HCT116 (cell line): Measurements from ENCODE around the gene MSRB2. TPM values are rescaled to one million over a fixed set of nuclear protein-coding genes. Genes with fewer than 3 reads are reported as not detected.

Source experiments
- ATAC-seq: fragments of 200-7000 bp; cut with Tn5 transposase; 2 replicates; pipeline ENCODE4 v1.9.1; 2020; ENCODE audit warnings: mild to moderate bottlenecking, moderate library complexity
- BruUV-seq: library from RNA; stranded (reverse); fragments of 400-500 nt; replicated peaks from 2 replicates; lab custom pipeline; 2021; lab: Mats Ljungman, UMichigan
- CTCF ChIA-PET: fragments of 300-600 bp; sonication (Branson Sonifier 250); formaldehyde crosslinking; loops from one replicate; lab custom pipeline; 2021; ENCODE audit warnings: antibody characterized with exemption; lab: Charles Lee
- POLR2A ChIA-PET: fragments of 300-600, 350-600 bp; sonication (Branson Sonifier 250); formaldehyde crosslinking; loops from one replicate; lab custom pipeline; 2021; ENCODE audit warnings: antibody characterized with exemption; lab: Charles Lee
- RAD21 ChIA-PET, 2 experiments: fragments of 300-600 bp; sonication (Branson Sonifier 250); formaldehyde crosslinking; loops; one replicate each; lab custom pipeline; 2023; ENCODE audit warnings: low total read pairs in 2 of 2; ENCODE audit not compliant: uncharacterized antibody in 2 of 2, unreplicated experiment in 2 of 2, low non-redundant PET in 1 of 2; lab: Charles Lee
- DNase-seq: peaks from one replicate; pipeline ENCODE4 v3.0.0-alpha.2; 2010; ENCODE audit warnings: low read depth, low spot score
- H2AFZ ChIP-seq: fragments of 200-600 bp; shearing (Covaris generic), sonication (generic); 2 replicates; pipeline ENCODE4 v1.6.1; 2017; ENCODE audit warnings: low read depth, mixed run types, mixed read lengths, antibody characterized with exemption, low read length; ENCODE audit not compliant: poor library complexity, severe bottlenecking
- H3K27ac ChIP-seq: 2 replicates; pipeline ENCODE4 v1.5.1; 2012; ENCODE audit warnings: low read depth, low read length
- H3K27me3 ChIP-seq: fragments of 200-600 bp; sonication (generic); 2 replicates; pipeline ENCODE4 v1.6.1; 2016; ENCODE audit warnings: mixed run types, low read length, mixed read lengths; ENCODE audit not compliant: insufficient read depth
- H3K36me3 ChIP-seq, 2 experiments: fragments of 200-500 bp in 1 of 2; fragments of 200-600 bp in 1 of 2; sonication (Bioruptor generic) in 1 of 2; sonication (generic) in 1 of 2; 2 replicates each; pipeline versions ENCODE4 v1.5.1 to v1.6.1; 2014 to 2016; ENCODE audit warnings: low read length in 2 of 2, inconsistent platforms in 1 of 2, mixed read lengths in 1 of 2, mixed run types in 1 of 2; ENCODE audit not compliant: insufficient read depth in 2 of 2, control insufficient read depth in 1 of 2
- H3K4me1 ChIP-seq, 2 experiments: fragments of 200-600 bp in 1 of 2; sonication (generic) in 1 of 2; 2 replicates each; pipeline versions ENCODE4 v1.5.1 to v1.6.1; 2012 to 2017; ENCODE audit warnings: low read length in 2 of 2, inconsistent platforms in 1 of 2, mild to moderate bottlenecking in 1 of 2, mixed read lengths in 1 of 2, mixed run types in 1 of 2, moderate library complexity in 1 of 2; ENCODE audit not compliant: insufficient read depth in 2 of 2, control insufficient read depth in 1 of 2
- H3K4me2 ChIP-seq: fragments of 200-600 bp; sonication (generic); 2 replicates; pipeline ENCODE4 v1.6.1; 2017; ENCODE audit warnings: mixed run types, low read length, mixed read lengths
- H3K4me3 ChIP-seq, 2 experiments: fragments of 200-600 bp in 1 of 2; sonication (generic) in 1 of 2; replicated peaks in 1 of 2; 2 replicates each; pipeline ENCODE4 v1.5.1; 2011 to 2016; ENCODE audit warnings: low read length in 2 of 2, control low read depth in 1 of 2, low read depth in 1 of 2, mild to moderate bottlenecking in 1 of 2, mixed read lengths in 1 of 2, mixed run types in 1 of 2
- H3K79me2 ChIP-seq: fragments of 200-600 bp; sonication (generic); 2 replicates; pipeline ENCODE4 v1.6.1; 2017; ENCODE audit warnings: mild to moderate bottlenecking, mixed run types, low read length, moderate library complexity, mixed read lengths; ENCODE audit not compliant: insufficient read depth
- H3K9ac ChIP-seq: fragments of 200-600 bp; sonication (generic); 2 replicates; pipeline ENCODE4 v1.6.1; 2016; ENCODE audit warnings: low read length, mixed read lengths
- H3K9me2 ChIP-seq: fragments of 200-600 bp; sonication (generic), shearing (Covaris generic); 2 replicates; pipeline ENCODE4 v1.6.1; 2017; ENCODE audit warnings: mixed run types, mild to moderate bottlenecking, moderate library complexity; ENCODE audit not compliant: insufficient read depth
- H3K9me3 ChIP-seq, 2 experiments: fragments of 200-500 bp in 1 of 2; fragments of 200-600 bp in 1 of 2; sonication (Bioruptor generic) in 1 of 2; sonication (generic) in 1 of 2; 2 replicates each; pipeline ENCODE4 v1.6.1; 2014 to 2017; ENCODE audit warnings: low read length in 2 of 2, mixed read lengths in 2 of 2, inconsistent platforms in 1 of 2, low read depth in 1 of 2, mild to moderate bottlenecking in 1 of 2, mixed run types in 1 of 2, moderate library complexity in 1 of 2; ENCODE audit not compliant: control insufficient read depth in 1 of 2, insufficient read depth in 1 of 2
- H4K20me1 ChIP-seq: fragments of 200-600 bp; sonication (generic), shearing (Covaris generic); 2 replicates; pipeline ENCODE4 v1.6.1; 2017; ENCODE audit warnings: mixed run types, mild to moderate bottlenecking, moderate library complexity; ENCODE audit not compliant: insufficient read depth
- CBX3 ChIP-seq: IDR thresholded peaks from 2 replicates; pipeline ENCODE4 v1.6.1; 2012; ENCODE audit warnings: low read depth
- EGR1 ChIP-seq: IDR thresholded peaks from 2 replicates; pipeline ENCODE4 v1.6.1; 2012; ENCODE audit warnings: low read depth
- ELF1 ChIP-seq: IDR thresholded peaks from 2 replicates; pipeline ENCODE4 v1.6.1; 2012; ENCODE audit warnings: low read depth, borderline replicate concordance
- FOSL1 ChIP-seq: IDR thresholded peaks from 2 replicates; pipeline ENCODE4 v1.6.1; 2012; ENCODE audit warnings: low read depth
- POLR2A ChIP-seq: IDR thresholded peaks from 2 replicates; pipeline ENCODE4 v1.7.0; 2011; ENCODE audit warnings: borderline replicate concordance; ENCODE audit not compliant: insufficient read depth, insufficient read length; ENCODE audit errors: extremely low read depth
- POLR2AphosphoS5 ChIP-seq: IDR thresholded peaks from 2 replicates; pipeline ENCODE4 v1.6.1; 2011; ENCODE audit warnings: mild to moderate bottlenecking, low read depth, low read length, moderate library complexity
- RAD21 ChIP-seq: IDR thresholded peaks from 2 replicates; pipeline ENCODE4 v1.6.1; 2012; ENCODE audit warnings: low read depth, mild to moderate bottlenecking
- SIN3A ChIP-seq: IDR thresholded peaks from 2 replicates; pipeline ENCODE4 v1.6.1; 2012; ENCODE audit warnings: low read depth
- SRF ChIP-seq: IDR thresholded peaks from 2 replicates; pipeline ENCODE4 v1.6.1; 2012; ENCODE audit warnings: low read depth
- YY1 ChIP-seq: IDR thresholded peaks from 2 replicates; pipeline ENCODE4 v1.6.1; 2011; ENCODE audit warnings: low read length, low read depth, moderate library complexity, mild to moderate bottlenecking; ENCODE audit not compliant: insufficient replicate concordance; ENCODE audit errors: extremely low read depth
- ZNF274 ChIP-seq: fragments of 200-500 bp; sonication (Bioruptor generic); IDR thresholded peaks from 2 replicates; pipeline ENCODE4 v1.6.1; 2014; ENCODE audit warnings: mild to moderate bottlenecking, low read depth, low read length, inconsistent platforms
- intact Hi-C: fragments of 100-400 bp; cut with micrococcal nuclease; formaldehyde crosslinking; loops from 2 replicates; pipeline ENCODE4 v1.10.0; 2022
- total RNA-seq: library from RNA; stranded (reverse); gene quantifications from one replicate; pipeline ENCODE4 v1.2.1, GENCODE V29; 2021; ENCODE audit not compliant: unreplicated experiment
- TF ChIP-seq, protein P1 (sequence below), 3 experiments: fragments of 200-600 bp in 1 of 3; sonication (generic) in 1 of 3; IDR thresholded peaks in 2 of 3; conservative IDR thresholded peaks in 1 of 3; 2 replicates each; pipeline ENCODE4 v1.5.1; 2012 to 2017; ENCODE audit warnings: low read depth in 2 of 3, low read length in 2 of 3, antibody characterized with exemption in 1 of 3, borderline replicate concordance in 1 of 3, control low read depth in 1 of 3, mild to moderate bottlenecking in 1 of 3, mixed read lengths in 1 of 3, mixed run types in 1 of 3, moderate library complexity in 1 of 3; ENCODE audit not compliant: insufficient read depth in 1 of 3
- TF ChIP-seq, protein P2 (sequence below): IDR thresholded peaks from 2 replicates; pipeline ENCODE4 v1.6.1; 2012
- TF ChIP-seq, protein P3 (sequence below): IDR thresholded peaks from 2 replicates; pipeline ENCODE4 v1.6.1; 2012; ENCODE audit warnings: low read depth
- TF ChIP-seq, protein P4 (sequence below): IDR thresholded peaks from 2 replicates; pipeline ENCODE4 v1.6.1; 2011; ENCODE audit warnings: mild to moderate bottlenecking, low read length, moderate library complexity; ENCODE audit not compliant: insufficient replicate concordance; ENCODE audit errors: extremely low read depth

Gene MSRB2
- total RNA-seq, 1 experiment from 2014 or later = 13.6 TPM

DNA sequence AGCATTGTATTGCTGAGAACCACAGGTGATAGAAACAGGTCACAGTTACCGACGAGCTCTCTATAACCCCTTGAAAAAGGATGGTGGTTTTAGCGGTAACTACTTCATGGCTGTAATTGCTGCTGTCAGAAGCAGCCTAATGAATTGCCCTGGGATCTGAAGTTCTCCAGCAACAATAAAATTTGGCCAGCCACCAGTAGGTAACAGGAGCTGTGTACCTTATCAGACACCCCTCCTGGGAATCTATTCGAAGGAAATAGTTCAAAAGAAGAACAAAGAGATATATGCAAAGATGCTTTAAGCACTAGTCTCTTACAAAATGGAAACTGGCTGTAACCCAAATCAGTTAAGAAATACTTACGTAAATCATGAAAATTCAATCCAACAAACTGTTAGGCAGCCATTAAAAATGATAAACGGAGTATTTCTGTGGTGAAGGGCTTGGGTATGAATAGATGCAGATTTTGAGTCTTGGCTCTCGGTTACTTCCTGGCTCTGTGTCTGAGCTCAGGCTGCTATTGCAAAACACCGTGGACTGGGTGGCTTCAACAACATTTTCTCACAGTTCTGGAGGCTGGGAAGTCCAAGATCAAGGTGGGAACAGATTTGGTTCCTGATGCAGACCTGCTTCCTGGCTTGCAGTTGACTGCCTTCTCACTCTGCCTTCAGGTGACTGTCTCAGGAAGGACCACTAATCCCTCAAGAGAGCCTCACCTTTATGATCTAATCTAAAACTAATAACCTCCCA lies 1.6 kb downstream of the MSRB2 start (continued):
- TF ChIP-seq, protein P1, sequence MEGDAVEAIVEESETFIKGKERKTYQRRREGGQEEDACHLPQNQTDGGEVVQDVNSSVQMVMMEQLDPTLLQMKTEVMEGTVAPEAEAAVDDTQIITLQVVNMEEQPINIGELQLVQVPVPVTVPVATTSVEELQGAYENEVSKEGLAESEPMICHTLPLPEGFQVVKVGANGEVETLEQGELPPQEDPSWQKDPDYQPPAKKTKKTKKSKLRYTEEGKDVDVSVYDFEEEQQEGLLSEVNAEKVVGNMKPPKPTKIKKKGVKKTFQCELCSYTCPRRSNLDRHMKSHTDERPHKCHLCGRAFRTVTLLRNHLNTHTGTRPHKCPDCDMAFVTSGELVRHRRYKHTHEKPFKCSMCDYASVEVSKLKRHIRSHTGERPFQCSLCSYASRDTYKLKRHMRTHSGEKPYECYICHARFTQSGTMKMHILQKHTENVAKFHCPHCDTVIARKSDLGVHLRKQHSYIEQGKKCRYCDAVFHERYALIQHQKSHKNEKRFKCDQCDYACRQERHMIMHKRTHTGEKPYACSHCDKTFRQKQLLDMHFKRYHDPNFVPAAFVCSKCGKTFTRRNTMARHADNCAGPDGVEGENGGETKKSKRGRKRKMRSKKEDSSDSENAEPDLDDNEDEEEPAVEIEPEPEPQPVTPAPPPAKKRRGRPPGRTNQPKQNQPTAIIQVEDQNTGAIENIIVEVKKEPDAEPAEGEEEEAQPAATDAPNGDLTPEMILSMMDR (IDR thresholded peaks at IDR 0.05 in 2 of 3, conservative IDR thresholded peaks at IDR 0.05 in 1 of 3; ENCODE audit: borderline replicate concordance in 1 of 3, insufficient read depth in 1 of 3, low read depth in 2 of 3, low read length in 2 of 3) = no peak
- TF ChIP-seq POLR2A = no peak
- TF ChIP-seq SRF = no peak
- TF ChIP-seq CBX3 = no peak
- no peak for TF ChIP-seq POLR2AphosphoS5

DNA sequence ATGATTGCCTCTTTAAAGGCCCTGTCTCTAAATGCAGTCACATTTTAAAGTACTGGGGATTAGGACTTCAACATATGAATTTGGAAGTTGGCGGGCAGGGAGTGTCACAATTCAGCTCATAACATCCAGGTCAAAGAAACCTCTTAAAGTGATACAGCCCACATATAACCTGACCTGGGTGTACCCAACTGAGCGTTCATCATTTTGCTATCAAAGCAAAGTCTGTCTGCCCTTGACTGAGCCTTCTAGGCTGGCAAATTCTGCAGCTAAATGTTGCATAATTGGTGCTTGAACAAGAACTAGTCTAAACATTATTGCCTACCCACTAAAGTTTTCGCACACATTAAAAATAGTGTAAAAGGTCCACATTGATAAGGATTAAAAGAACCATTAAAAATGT lies 3.7 kb downstream of the MSRB2 start:
- DNase-seq (no peak), ATAC-seq (no peak)
- Histone ChIP-seq H3K27me3 (no peaks in the 10 kb centered on the region), H2AFZ (no peak overlapping the region), H3K4me1 (peaks cover 16 to 29% of the 10 kb centered on the region in 2 experiments; a peak in 3 of 4 replicates), H3K79me2 (no peaks in the 10 kb centered on the region; the same call in 1 of the 2 replicates), H3K4me3 (no peak overlapping the region), H3K9me3 (no peaks in the 10 kb centered on the region), H4K20me1 (no peaks in the 10 kb centered on the region), H3K4me2 (no peak overlapping the region), H3K27ac (no peak overlapping the region), H3K9me2 (no peaks in the 10 kb centered on the region), H3K9ac (no peak overlapping the region), H3K36me3 (no peaks in the 10 kb centered on the region)
- no TSS peak for BruUV-seq
- CTCF ChIA-PET = no interaction called here
- intact Hi-C loops = no loop called here
- RAD21 ChIA-PET = no interaction called here
- POLR2A ChIA-PET = no interaction called here
- no peak for TF ChIP-seq YY1
- TF ChIP-seq FOSL1 = no peak
- TF ChIP-seq, protein P2, sequence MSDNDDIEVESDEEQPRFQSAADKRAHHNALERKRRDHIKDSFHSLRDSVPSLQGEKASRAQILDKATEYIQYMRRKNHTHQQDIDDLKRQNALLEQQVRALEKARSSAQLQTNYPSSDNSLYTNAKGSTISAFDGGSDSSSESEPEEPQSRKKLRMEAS = no peak
- no peak for TF ChIP-seq ZNF274
- TF ChIP-seq ELF1 = no peak
- TF ChIP-seq POLR2AphosphoS5 = no peak
- TF ChIP-seq EGR1 = no peak
- no peak for TF ChIP-seq SRF
- TF ChIP-seq, protein P3, sequence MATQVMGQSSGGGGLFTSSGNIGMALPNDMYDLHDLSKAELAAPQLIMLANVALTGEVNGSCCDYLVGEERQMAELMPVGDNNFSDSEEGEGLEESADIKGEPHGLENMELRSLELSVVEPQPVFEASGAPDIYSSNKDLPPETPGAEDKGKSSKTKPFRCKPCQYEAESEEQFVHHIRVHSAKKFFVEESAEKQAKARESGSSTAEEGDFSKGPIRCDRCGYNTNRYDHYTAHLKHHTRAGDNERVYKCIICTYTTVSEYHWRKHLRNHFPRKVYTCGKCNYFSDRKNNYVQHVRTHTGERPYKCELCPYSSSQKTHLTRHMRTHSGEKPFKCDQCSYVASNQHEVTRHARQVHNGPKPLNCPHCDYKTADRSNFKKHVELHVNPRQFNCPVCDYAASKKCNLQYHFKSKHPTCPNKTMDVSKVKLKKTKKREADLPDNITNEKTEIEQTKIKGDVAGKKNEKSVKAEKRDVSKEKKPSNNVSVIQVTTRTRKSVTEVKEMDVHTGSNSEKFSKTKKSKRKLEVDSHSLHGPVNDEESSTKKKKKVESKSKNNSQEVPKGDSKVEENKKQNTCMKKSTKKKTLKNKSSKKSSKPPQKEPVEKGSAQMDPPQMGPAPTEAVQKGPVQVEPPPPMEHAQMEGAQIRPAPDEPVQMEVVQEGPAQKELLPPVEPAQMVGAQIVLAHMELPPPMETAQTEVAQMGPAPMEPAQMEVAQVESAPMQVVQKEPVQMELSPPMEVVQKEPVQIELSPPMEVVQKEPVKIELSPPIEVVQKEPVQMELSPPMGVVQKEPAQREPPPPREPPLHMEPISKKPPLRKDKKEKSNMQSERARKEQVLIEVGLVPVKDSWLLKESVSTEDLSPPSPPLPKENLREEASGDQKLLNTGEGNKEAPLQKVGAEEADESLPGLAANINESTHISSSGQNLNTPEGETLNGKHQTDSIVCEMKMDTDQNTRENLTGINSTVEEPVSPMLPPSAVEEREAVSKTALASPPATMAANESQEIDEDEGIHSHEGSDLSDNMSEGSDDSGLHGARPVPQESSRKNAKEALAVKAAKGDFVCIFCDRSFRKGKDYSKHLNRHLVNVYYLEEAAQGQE = no peak
- TF ChIP-seq RAD21 = no peak
- TF ChIP-seq SIN3A = no peak
- TF ChIP-seq, protein P4, sequence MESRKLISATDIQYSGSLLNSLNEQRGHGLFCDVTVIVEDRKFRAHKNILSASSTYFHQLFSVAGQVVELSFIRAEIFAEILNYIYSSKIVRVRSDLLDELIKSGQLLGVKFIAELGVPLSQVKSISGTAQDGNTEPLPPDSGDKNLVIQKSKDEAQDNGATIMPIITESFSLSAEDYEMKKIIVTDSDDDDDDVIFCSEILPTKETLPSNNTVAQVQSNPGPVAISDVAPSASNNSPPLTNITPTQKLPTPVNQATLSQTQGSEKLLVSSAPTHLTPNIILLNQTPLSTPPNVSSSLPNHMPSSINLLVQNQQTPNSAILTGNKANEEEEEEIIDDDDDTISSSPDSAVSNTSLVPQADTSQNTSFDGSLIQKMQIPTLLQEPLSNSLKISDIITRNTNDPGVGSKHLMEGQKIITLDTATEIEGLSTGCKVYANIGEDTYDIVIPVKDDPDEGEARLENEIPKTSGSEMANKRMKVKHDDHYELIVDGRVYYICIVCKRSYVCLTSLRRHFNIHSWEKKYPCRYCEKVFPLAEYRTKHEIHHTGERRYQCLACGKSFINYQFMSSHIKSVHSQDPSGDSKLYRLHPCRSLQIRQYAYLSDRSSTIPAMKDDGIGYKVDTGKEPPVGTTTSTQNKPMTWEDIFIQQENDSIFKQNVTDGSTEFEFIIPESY = no peak
- no peak for TF ChIP-seq POLR2A
